Right lobe of liver (tissue), 4 donors: Measurements from ENCODE around the gene MINK1.

ENCODE experiments used
- POLR2A ChIP-seq: fragments of 450-650 bp; IDR thresholded peaks from one replicate; pipeline ENCODE4 v1.6.1; 2017; ENCODE audit warnings: antibody characterized with exemption, mild to moderate bottlenecking
- TF ChIP-seq, protein P1 (sequence below), 4 donors: fragments of 200-600 bp in 3 of 4; fragments of 450-650 bp in 1 of 4; IDR thresholded peaks; one replicate each; pipeline versions ENCODE4 v1.5.1 to v1.8.0; 2016 to 2022; ENCODE audit warnings: antibody characterized with exemption in 4 of 4, mild to moderate bottlenecking in 2 of 4
- donor health status: DM: no; HTN: no; CAD: no.
- donor health status: DM: no; HTN: no; CAD: no.
- donor health status: DM: no; HTN: yes; CAD: no.

DNA sequence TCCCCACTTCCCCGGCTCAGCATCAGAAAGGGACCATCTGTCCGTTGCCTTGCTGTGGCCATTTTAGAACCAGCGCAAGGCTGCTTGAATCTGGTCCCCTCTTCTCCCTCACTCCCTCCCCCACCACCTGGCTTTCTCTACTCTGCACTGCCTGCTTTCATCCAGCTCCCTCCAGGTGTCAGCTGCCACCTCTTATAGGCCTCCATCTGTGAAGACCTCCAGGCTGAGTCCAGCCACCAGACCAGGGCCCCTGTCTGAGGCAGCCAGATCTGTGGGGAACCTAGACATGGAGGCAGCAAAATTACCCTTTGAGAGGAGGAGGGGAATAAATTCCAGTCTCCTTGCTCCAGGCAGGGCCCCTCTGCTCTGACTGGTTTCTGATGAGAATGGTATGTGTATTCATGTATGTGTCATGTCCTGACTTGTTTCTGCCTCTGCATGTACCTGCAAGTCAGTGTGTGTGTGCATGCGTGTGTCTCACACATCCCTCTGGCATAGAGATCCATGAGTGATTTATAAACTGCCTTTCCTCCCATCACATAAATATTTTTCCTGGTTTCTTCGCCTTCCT lies 21.1 kb downstream of the MINK1 start:
- TF ChIP-seq, protein P1, sequence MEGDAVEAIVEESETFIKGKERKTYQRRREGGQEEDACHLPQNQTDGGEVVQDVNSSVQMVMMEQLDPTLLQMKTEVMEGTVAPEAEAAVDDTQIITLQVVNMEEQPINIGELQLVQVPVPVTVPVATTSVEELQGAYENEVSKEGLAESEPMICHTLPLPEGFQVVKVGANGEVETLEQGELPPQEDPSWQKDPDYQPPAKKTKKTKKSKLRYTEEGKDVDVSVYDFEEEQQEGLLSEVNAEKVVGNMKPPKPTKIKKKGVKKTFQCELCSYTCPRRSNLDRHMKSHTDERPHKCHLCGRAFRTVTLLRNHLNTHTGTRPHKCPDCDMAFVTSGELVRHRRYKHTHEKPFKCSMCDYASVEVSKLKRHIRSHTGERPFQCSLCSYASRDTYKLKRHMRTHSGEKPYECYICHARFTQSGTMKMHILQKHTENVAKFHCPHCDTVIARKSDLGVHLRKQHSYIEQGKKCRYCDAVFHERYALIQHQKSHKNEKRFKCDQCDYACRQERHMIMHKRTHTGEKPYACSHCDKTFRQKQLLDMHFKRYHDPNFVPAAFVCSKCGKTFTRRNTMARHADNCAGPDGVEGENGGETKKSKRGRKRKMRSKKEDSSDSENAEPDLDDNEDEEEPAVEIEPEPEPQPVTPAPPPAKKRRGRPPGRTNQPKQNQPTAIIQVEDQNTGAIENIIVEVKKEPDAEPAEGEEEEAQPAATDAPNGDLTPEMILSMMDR (IDR thresholded peaks at IDR 0.05) = no peak
- no peak for TF ChIP-seq POLR2A
